GM12878 (cell line): ENCODE results near the gene CASTOR1. TPM values are rescaled to one million over a fixed set of nuclear protein-coding genes. Genes with fewer than 3 reads are reported as not detected.

Source experiments
- ATF3 ChIP-seq: IDR thresholded peaks from 2 replicates; pipeline ENCODE4 v1.6.1; 2011; ENCODE audit warnings: low read depth, mild to moderate bottlenecking, low read length, moderate library complexity, borderline replicate concordance; ENCODE audit errors: extremely low read depth
- BCL3 ChIP-seq: IDR thresholded peaks from 2 replicates; pipeline ENCODE4 v1.6.1; 2011; ENCODE audit warnings: borderline replicate concordance, low read depth, mild to moderate bottlenecking, moderate library complexity, low read length; ENCODE audit not compliant: insufficient read depth, poor library complexity, severe bottlenecking
- CUX1 ChIP-seq: IDR thresholded peaks from 2 replicates; pipeline ENCODE4 v1.6.1; 2012; ENCODE audit warnings: improper control_type of control experiment, low read depth, low read length; ENCODE audit not compliant: insufficient replicate concordance
- EED ChIP-seq: sonication (generic); IDR thresholded peaks from 2 replicates; pipeline ENCODE4 v1.6.1; 2016; ENCODE audit warnings: antibody characterized with exemption, low read depth
- GABPA ChIP-seq: IDR thresholded peaks from 2 replicates; pipeline ENCODE4 v1.6.1; 2014; ENCODE audit warnings: antibody characterized with exemption, low read depth, mild to moderate bottlenecking, inconsistent platforms
- HCFC1 ChIP-seq: fragments of 150-350 bp; IDR thresholded peaks from 2 replicates; pipeline ENCODE4 v1.6.1; 2014; ENCODE audit warnings: low read length
- HDAC6 ChIP-seq: fragments of 200-600 bp; sonication (generic); IDR thresholded peaks from one replicate; pipeline ENCODE4 v1.8.0; 2017; ENCODE audit warnings: antibody characterized with exemption; ENCODE audit not compliant: unreplicated experiment
- IKZF1 ChIP-seq: fragments of 450-650 bp; conservative IDR thresholded peaks from 2 replicates; pipeline ENCODE4 v1.6.1; 2017; ENCODE audit warnings: antibody characterized with exemption, mild to moderate bottlenecking
- PAX5 ChIP-seq: IDR thresholded peaks from 2 replicates; pipeline ENCODE4 v1.6.1; 2011; ENCODE audit warnings: low read depth, low read length, borderline replicate concordance
- PBX3 ChIP-seq: IDR thresholded peaks from 2 replicates; pipeline ENCODE4 v1.6.1; 2011; ENCODE audit warnings: mild to moderate bottlenecking, low read depth, low read length, moderate library complexity; ENCODE audit not compliant: insufficient replicate concordance
- POU2F2 ChIP-seq: IDR thresholded peaks from 3 replicates; pipeline ENCODE4 v1.6.1; 2011; ENCODE audit warnings: low read depth, mild to moderate bottlenecking, low read length, borderline replicate concordance
- RAD21 ChIP-seq: IDR thresholded peaks from 2 replicates; pipeline ENCODE4 v1.6.1; 2011; ENCODE audit warnings: mild to moderate bottlenecking, low read depth, low read length, moderate library complexity; ENCODE audit not compliant: insufficient read depth
- RB1 ChIP-seq: fragments of 450-650 bp; formaldehyde crosslinking; IDR thresholded peaks from 2 replicates; pipeline ENCODE4 v1.6.1; 2017; ENCODE audit warnings: mild to moderate bottlenecking, borderline replicate concordance
- RFX5 ChIP-seq: IDR thresholded peaks from 2 replicates; pipeline ENCODE4 v1.6.1; 2011; ENCODE audit warnings: low read depth, low read length, improper control_type of control experiment
- SMAD1 ChIP-seq: fragments of 450-650 bp; IDR thresholded peaks from 2 replicates; pipeline ENCODE4 v1.6.1; 2018; ENCODE audit warnings: mild to moderate bottlenecking, low read depth; ENCODE audit not compliant: partially characterized antibody
- SMAD5 ChIP-seq: IDR thresholded peaks from 2 replicates; pipeline ENCODE4 v1.6.1; 2016; ENCODE audit warnings: antibody characterized with exemption, low read depth
- SMARCA5 ChIP-seq: fragments of 450-650 bp; IDR thresholded peaks from 2 replicates; pipeline ENCODE4 v1.6.1; 2017; ENCODE audit warnings: mild to moderate bottlenecking
- SMC3 ChIP-seq: IDR thresholded peaks from 2 replicates; pipeline ENCODE4 v1.6.1; 2011; ENCODE audit warnings: low read length, improper control_type of control experiment, borderline replicate concordance
- SP1 ChIP-seq: IDR thresholded peaks from one replicate; pipeline ENCODE4 v1.6.1; 2011; ENCODE audit warnings: low read depth, low read length
- SRF ChIP-seq, 2 experiments: IDR thresholded peaks; 2 replicates each; pipeline ENCODE4 v1.6.1; 2011; ENCODE audit warnings: low read depth in 2 of 2, low read length in 2 of 2, mild to moderate bottlenecking in 1 of 2, moderate library complexity in 1 of 2
- TCF7 ChIP-seq: IDR thresholded peaks from 2 replicates; pipeline ENCODE4 v1.6.1; 2014; ENCODE audit warnings: antibody characterized with exemption, borderline replicate concordance
- ZBED1 ChIP-seq: IDR thresholded peaks from 2 replicates; pipeline ENCODE4 v1.6.1; 2016; ENCODE audit warnings: borderline replicate concordance
- ZNF24 ChIP-seq: fragments of 450-650 bp; IDR thresholded peaks from 2 replicates; pipeline ENCODE4 v1.6.1; 2017; ENCODE audit warnings: antibody characterized with exemption, mild to moderate bottlenecking
- polyA plus RNA-seq, 11 experiments: library from polyadenylated mRNA; depleted of rRNA in 4 of 11; unstranded in 6 of 11; stranded (reverse) in 5 of 11; fragments of >200 nt; fragmentation: Nextera tagmentation in 4 of 11; fragmentation: Illumina TruSeq in 1 of 11; extraction: Ambion mirVana in 4 of 11; extraction: Trizol in 1 of 11; gene quantifications; 1 replicate in 1 of 11; 2 replicates in 10 of 11; pipeline versions ENCODE4 v1.2.1 to v1.2.3, GENCODE V29; 2011 to 2016; ENCODE audit warnings: inconsistent platforms in 2 of 11, missing spikeins in 2 of 11, low read depth in 1 of 11
- total RNA-seq, 4 experiments: library from RNA; depleted of rRNA in 3 of 4; stranded (reverse); fragments of >200 nt in 3 of 4; fragmentation: Illumina TruSeq in 1 of 4; extraction: Trizol in 1 of 4; gene quantifications; 2 replicates each; pipeline versions ENCODE4 v1.2.1 to v1.2.3, GENCODE V29; 2013 to 2021

CASTOR1 gene
- total and polyA plus RNA-seq, 10 of the 15 experiments (the other 5 are each of a cell fraction or from before 2014, with no cell fraction given) = 0.31 to 9.1 (median 3.3) TPM

- no peak for TF ChIP-seq PBX3
- no peak for TF ChIP-seq PAX5
- no peak for TF ChIP-seq SRF (IDR thresholded peaks at IDR 0.05; ENCODE audit: low read depth in 2 of 2, low read length in 2 of 2)
- no peak for TF ChIP-seq ZNF24
- TF ChIP-seq GABPA = no peak
- no peak; the same call in 1 of the 2 replicates for TF ChIP-seq IKZF1
- TF ChIP-seq RAD21 = peak; percentile 99
- no peak for TF ChIP-seq CUX1
- TF ChIP-seq HCFC1 = peak; percentile 20; the same call in 1 of the 2 replicates
- TF ChIP-seq SMARCA5 = peak; percentile 99
- peak; percentile 78; the same call in 1 of the 2 replicates for TF ChIP-seq RB1
- TF ChIP-seq ATF3 = no peak
- 0 out of 2 replicates have a peak, but pooled peaks have one; percentile 28 for TF ChIP-seq SMAD5
- no peak for TF ChIP-seq HDAC6
- TF ChIP-seq SP1 = no peak
- peak; percentile 95 for TF ChIP-seq SMC3
- TF ChIP-seq ZBED1 = no peak
- no peak for TF ChIP-seq BCL3
- no peak for TF ChIP-seq SMAD1
- no peak for TF ChIP-seq TCF7
- no peak for TF ChIP-seq EED
- peak; percentile 26; the same call in 1 of the 3 replicates for TF ChIP-seq POU2F2
- no peak for TF ChIP-seq RFX5
These were observed 1.5 kb downstream of the CASTOR1 start (continued) for GRCh38 chr22:30287648-30288418.
